Measurements from ENCODE around the gene NR2C2AP.

NR2C2AP gene

GRCh38 chr19:19214159-19214490, 10.9 kb upstream of the NR2C2AP start:
- DNase-seq, result no peak

- no peak for DNase-seq
Measured at GRCh38 chr19:19213426-19214158, 10.4 kb upstream of the NR2C2AP start.

- no peak for DNase-seq
Measured at GRCh38 chr19:19212916-19213315, 9.7 kb upstream of the NR2C2AP start.

- no peak for DNase-seq
Measured at GRCh38 chr19:19211499-19212420, 8.5 kb upstream of the NR2C2AP start, which contains the start of gene NCAN. TSS of gene NCAN (plus strand) at chr19:19211958. CDS start at chr19:19216954, 4,996 bp downstream.

GRCh38 chr19:19209372-19209771, 6.2 kb upstream of the NR2C2AP start:
- DNase-seq, result no peak

GRCh38 chr19:19207637-19208572, 4.7 kb upstream of the NR2C2AP start:
- no peak for DNase-seq

GRCh38 chr19:19206938-19207337, 3.7 kb upstream of the NR2C2AP start:
- no peak for DNase-seq

- DNase-seq, result no peak
Measured at GRCh38 chr19:19205416-19206410, 2.5 kb upstream of the NR2C2AP start.

GRCh38 chr19:19204181-19204580, 967 bp upstream of the NR2C2AP start:
- no peak for DNase-seq

- DNase-seq, result no peak
Measured at GRCh38 chr19:19202707-19203011, 555 bp downstream of the NR2C2AP start.

GRCh38 chr19:19201697-19202630, 1.2 kb downstream of the NR2C2AP start:
- no peak for DNase-seq

GRCh38 chr19:19193926-19194325, 9.3 kb downstream of the NR2C2AP start:
- no peak for DNase-seq

- DNase-seq, result no peak
Measured at GRCh38 chr19:19192910-19193423, 10.2 kb downstream of the NR2C2AP start.

GRCh38 chr19:19192078-19192882, 10.9 kb downstream of the NR2C2AP start, which contains the start of the genes BORCS8 and RFXANK:
TSS of gene BORCS8 (minus strand) at chr19:19192152. CDS start at chr19:19192117, 35 bp downstream.
TSS of gene RFXANK (plus strand) at chr19:19192258. CDS start at chr19:19193947, 1,689 bp downstream.
- peak; percentile 99 for DNase-seq

- DNase-seq, result no peak
Measured at GRCh38 chr19:19191768-19192077, 11.5 kb downstream of the NR2C2AP start.

- DNase-seq, result no peak
Measured at GRCh38 chr19:19186742-19187141, 16.5 kb downstream of the NR2C2AP start.

- DNase-seq, result peak; percentile 62
Measured at GRCh38 chr19:19185853-19186740, 17.1 kb downstream of the NR2C2AP start.

- no peak for DNase-seq
Measured at GRCh38 chr19:19181488-19181998, 21.7 kb downstream of the NR2C2AP start.
